MM.1S (cell line): ENCODE data around the gene FCRL1.

Experiments
- DNase-seq: peaks from one replicate; pipeline ENCODE4 v3.0.0-alpha.2; 2015
- H2AFZ ChIP-seq: fragments of 300-600 bp; sonication (generic); 2 replicates; pipeline ENCODE4 v1.6.0; 2016; ENCODE audit warnings: antibody characterized with exemption, low read length
- H3F3A ChIP-seq: fragments of 300-600 bp; sonication (generic); 2 replicates; pipeline ENCODE4 v1.6.1; 2016; ENCODE audit warnings: mild to moderate bottlenecking, antibody characterized with exemption, low read length, moderate library complexity, mixed read lengths; ENCODE audit not compliant: insufficient read depth
- H3K27ac ChIP-seq: fragments of 300-600 bp; sonication (generic); 2 replicates; pipeline ENCODE4 v1.5.1; 2016; ENCODE audit warnings: mild to moderate bottlenecking, low read length
- H3K27me3 ChIP-seq: fragments of 300-600 bp; sonication (generic); replicated peaks from 2 replicates; pipeline ENCODE4 v1.6.0; 2016; ENCODE audit warnings: low read length; ENCODE audit not compliant: insufficient read depth
- H3K36me3 ChIP-seq: fragments of 300-600 bp; sonication (generic); replicated peaks from 2 replicates; pipeline ENCODE4 v1.6.1; 2016; ENCODE audit warnings: mild to moderate bottlenecking, low read length, mixed read lengths; ENCODE audit not compliant: insufficient read depth
- H3K4me1 ChIP-seq: fragments of 300-600 bp; sonication (generic); 2 replicates; pipeline ENCODE4 v1.6.1; 2016; ENCODE audit warnings: low read length, mixed read lengths
- H3K4me2 ChIP-seq: fragments of 300-600 bp; sonication (generic); 2 replicates; pipeline ENCODE4 v1.6.0; 2016; ENCODE audit warnings: low read depth, low read length
- H3K4me3 ChIP-seq: fragments of 300-600 bp; sonication (generic); 2 replicates; pipeline ENCODE4 v1.5.1; 2016; ENCODE audit warnings: low read length, mixed read lengths
- H3K79me2 ChIP-seq: fragments of 300-600 bp; sonication (generic); 2 replicates; pipeline ENCODE4 v1.6.1; 2016; ENCODE audit warnings: mixed run types, low read length, mixed read lengths
- H3K9ac ChIP-seq: fragments of 300-600 bp; sonication (generic); 2 replicates; pipeline ENCODE4 v1.6.1; 2016; ENCODE audit warnings: low read length, mixed read lengths
- H3K9me2 ChIP-seq: fragments of 300-600 bp; sonication (generic); replicated peaks from 2 replicates; pipeline ENCODE4 v1.6.1; 2016; ENCODE audit warnings: mild to moderate bottlenecking, low read length, mixed read lengths; ENCODE audit not compliant: insufficient read depth
- H3K9me3 ChIP-seq: fragments of 300-600 bp; sonication (generic); replicated peaks from 2 replicates; pipeline ENCODE4 v1.6.1; 2016; ENCODE audit warnings: mild to moderate bottlenecking, low read length, mixed read lengths; ENCODE audit not compliant: insufficient read depth
- H4K20me1 ChIP-seq: fragments of 300-600 bp; sonication (generic); 2 replicates; pipeline ENCODE4 v1.6.1; 2016; ENCODE audit warnings: mild to moderate bottlenecking, low read length, moderate library complexity, mixed read lengths; ENCODE audit not compliant: insufficient read depth
- CTCF ChIP-seq: fragments of 300-600 bp; sonication (generic); IDR thresholded peaks from 2 replicates; pipeline ENCODE4 v1.5.1; 2016; ENCODE audit warnings: antibody characterized with exemption, low read length, mixed read lengths
- EZH2 ChIP-seq: fragments of 300-600 bp; sonication (generic); optimal IDR thresholded peaks from 2 replicates; pipeline ENCODE3; 2017; ENCODE audit warnings: low read depth, mild to moderate bottlenecking, antibody characterized with exemption, low read length, mixed read lengths
- EZH2phosphoT487 ChIP-seq: fragments of 300-600 bp; sonication (generic); IDR thresholded peaks from 2 replicates; pipeline ENCODE4 v1.6.1; 2018; ENCODE audit warnings: antibody characterized with exemption, low read length

FCRL1 gene

GRCh38 chr1:157748262-157748817 lies 71.6 kb downstream of the FCRL1 start:
- Histone ChIP-seq H3K4me3 (no peak overlapping the region), H3K4me1 (no peaks in the 10 kb centered on the region), H3K9me2 (no peaks in the 10 kb centered on the region), H3K9me3 (no peaks in the 10 kb centered on the region), H3F3A (no peaks in the 10 kb centered on the region), H3K4me2 (no peak overlapping the region), H2AFZ (no peak overlapping the region), H3K27me3 (no peaks in the 10 kb centered on the region), H3K79me2 (no peaks in the 10 kb centered on the region), H3K36me3 (no peaks in the 10 kb centered on the region), H3K9ac (no peak overlapping the region), H3K27ac (no peak overlapping the region), H4K20me1 (no peaks in the 10 kb centered on the region)
- no peak for DNase-seq
- no peak for TF ChIP-seq EZH2phosphoT487
- TF ChIP-seq CTCF: no peak
- TF ChIP-seq EZH2: no peak
